Measurements from ENCODE around the gene FBXL19. TPM values are rescaled to one million over a fixed set of nuclear protein-coding genes. Genes with fewer than 3 reads are reported as not detected.

FBXL19 gene
- total and polyA plus RNA-seq, 2 of the 13 experiments (the other 11 are each of a cell fraction or from before 2014, with no cell fraction given) = 6.0 to 13.7 TPM

DNA sequence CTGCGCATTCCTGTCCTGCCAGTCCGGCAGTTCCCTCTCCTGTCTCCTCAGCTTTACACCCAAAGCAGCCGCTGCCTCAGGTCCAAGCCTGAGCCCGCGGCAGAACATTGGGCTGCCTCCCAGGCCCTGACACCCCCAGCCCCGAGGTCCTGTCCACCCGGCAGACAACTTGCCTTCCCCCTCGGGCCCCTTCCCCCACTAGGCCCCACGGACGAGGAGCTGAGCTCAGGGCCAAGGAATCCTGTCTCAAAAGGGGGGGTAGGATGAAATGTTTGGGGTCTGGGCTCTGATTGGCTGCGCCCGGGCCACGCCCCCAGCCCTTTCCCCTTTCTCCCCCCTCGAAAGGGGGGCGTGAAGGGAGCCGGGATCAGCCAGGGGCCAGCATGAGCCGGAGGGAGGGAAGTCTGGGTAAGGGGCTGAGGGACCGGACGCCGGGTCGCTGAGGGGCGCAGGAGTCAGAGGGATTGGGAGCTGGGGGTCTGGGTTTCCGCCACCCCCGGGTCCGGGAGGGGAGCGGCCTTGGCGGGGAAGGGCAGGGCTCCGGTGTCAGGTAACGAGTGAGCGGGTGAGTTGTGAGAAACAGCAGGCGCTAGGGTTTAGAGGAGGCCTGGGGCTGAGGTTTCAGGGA, 27.0 kb upstream of the FBXL19 start, which contains the start of gene CTF1 (continued):
- TF ChIP-seq, protein P1, sequence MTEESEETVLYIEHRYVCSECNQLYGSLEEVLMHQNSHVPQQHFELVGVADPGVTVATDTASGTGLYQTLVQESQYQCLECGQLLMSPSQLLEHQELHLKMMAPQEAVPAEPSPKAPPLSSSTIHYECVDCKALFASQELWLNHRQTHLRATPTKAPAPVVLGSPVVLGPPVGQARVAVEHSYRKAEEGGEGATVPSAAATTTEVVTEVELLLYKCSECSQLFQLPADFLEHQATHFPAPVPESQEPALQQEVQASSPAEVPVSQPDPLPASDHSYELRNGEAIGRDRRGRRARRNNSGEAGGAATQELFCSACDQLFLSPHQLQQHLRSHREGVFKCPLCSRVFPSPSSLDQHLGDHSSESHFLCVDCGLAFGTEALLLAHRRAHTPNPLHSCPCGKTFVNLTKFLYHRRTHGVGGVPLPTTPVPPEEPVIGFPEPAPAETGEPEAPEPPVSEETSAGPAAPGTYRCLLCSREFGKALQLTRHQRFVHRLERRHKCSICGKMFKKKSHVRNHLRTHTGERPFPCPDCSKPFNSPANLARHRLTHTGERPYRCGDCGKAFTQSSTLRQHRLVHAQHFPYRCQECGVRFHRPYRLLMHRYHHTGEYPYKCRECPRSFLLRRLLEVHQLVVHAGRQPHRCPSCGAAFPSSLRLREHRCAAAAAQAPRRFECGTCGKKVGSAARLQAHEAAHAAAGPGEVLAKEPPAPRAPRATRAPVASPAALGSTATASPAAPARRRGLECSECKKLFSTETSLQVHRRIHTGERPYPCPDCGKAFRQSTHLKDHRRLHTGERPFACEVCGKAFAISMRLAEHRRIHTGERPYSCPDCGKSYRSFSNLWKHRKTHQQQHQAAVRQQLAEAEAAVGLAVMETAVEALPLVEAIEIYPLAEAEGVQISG (CRISPR knock-in tag; IDR thresholded peaks at IDR 0.05) = no peak
- TF ChIP-seq, protein P2, sequence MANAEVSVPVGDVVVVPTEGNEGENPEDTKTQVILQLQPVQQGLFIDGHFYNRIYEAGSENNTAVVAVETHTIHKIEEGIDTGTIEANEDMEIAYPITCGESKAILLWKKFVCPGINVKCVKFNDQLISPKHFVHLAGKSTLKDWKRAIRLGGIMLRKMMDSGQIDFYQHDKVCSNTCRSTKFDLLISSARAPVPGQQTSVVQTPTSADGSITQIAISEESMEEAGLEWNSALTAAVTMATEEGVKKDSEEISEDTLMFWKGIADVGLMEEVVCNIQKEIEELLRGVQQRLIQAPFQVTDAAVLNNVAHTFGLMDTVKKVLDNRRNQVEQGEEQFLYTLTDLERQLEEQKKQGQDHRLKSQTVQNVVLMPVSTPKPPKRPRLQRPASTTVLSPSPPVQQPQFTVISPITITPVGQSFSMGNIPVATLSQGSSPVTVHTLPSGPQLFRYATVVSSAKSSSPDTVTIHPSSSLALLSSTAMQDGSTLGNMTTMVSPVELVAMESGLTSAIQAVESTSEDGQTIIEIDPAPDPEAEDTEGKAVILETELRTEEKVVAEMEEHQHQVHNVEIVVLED (CRISPR knock-in tag; IDR thresholded peaks at IDR 0.05; ENCODE audit: borderline replicate concordance) = no peak; the same call in none of the 2 replicates
- TF ChIP-seq MAZ (IDR thresholded peaks at IDR 0.05; ENCODE audit: borderline replicate concordance, low read depth, low read length) = peak; percentile 25; the same call in 1 of the 2 replicates
- TF ChIP-seq MAZ (CRISPR knock-in tag; IDR thresholded peaks at IDR 0.05; ENCODE audit: low read depth) = no peak
- TF ChIP-seq ZSCAN30 (CRISPR knock-in tag; IDR thresholded peaks at IDR 0.05) = no peak
- TF ChIP-seq ZNF883 (CRISPR knock-in tag; IDR thresholded peaks at IDR 0.05; ENCODE audit: not compliant biosample characterization) = peak; percentile 87
- TF ChIP-seq ZFP41 (CRISPR knock-in tag; IDR thresholded peaks at IDR 0.05; ENCODE audit: borderline replicate concordance) = no peak
- TF ChIP-seq RBM39 (IDR thresholded peaks at IDR 0.05; ENCODE audit: low read depth, low read length, poor library complexity, severe bottlenecking) = peak; percentile 85
- TF ChIP-seq DZIP1 (CRISPR knock-in tag; IDR thresholded peaks at IDR 0.05) = no peak; the same call in 1 of the 2 replicates
- TF ChIP-seq, protein P3, sequence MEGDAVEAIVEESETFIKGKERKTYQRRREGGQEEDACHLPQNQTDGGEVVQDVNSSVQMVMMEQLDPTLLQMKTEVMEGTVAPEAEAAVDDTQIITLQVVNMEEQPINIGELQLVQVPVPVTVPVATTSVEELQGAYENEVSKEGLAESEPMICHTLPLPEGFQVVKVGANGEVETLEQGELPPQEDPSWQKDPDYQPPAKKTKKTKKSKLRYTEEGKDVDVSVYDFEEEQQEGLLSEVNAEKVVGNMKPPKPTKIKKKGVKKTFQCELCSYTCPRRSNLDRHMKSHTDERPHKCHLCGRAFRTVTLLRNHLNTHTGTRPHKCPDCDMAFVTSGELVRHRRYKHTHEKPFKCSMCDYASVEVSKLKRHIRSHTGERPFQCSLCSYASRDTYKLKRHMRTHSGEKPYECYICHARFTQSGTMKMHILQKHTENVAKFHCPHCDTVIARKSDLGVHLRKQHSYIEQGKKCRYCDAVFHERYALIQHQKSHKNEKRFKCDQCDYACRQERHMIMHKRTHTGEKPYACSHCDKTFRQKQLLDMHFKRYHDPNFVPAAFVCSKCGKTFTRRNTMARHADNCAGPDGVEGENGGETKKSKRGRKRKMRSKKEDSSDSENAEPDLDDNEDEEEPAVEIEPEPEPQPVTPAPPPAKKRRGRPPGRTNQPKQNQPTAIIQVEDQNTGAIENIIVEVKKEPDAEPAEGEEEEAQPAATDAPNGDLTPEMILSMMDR (CRISPR knock-in tag; IDR thresholded peaks at IDR 0.05) = no peak
- no peak for TF ChIP-seq MNT (IDR thresholded peaks at IDR 0.05)
- TF ChIP-seq ZKSCAN1 (IDR thresholded peaks at IDR 0.05; ENCODE audit: low read length) = peak; percentile 6; the same call in 1 of the 2 replicates
- TF ChIP-seq GLMP (CRISPR knock-in tag; IDR thresholded peaks at IDR 0.05; ENCODE audit: borderline replicate concordance) = no peak
- TF ChIP-seq MED1 (CRISPR knock-in tag; IDR thresholded peaks at IDR 0.05) = no peak
- peak; percentile 41; the same call in 1 of the 2 replicates for TF ChIP-seq SIX4 (CRISPR knock-in tag; IDR thresholded peaks at IDR 0.05)
- TF ChIP-seq ZSCAN21 (CRISPR knock-in tag; IDR thresholded peaks at IDR 0.05; ENCODE audit: borderline replicate concordance) = peak; percentile 66; the same call in 1 of the 2 replicates

All from HepG2 (cell line).